ENCODE data around the gene OLR1.

GRCh38 chr12:10165421-10165820 lies 6.5 kb downstream of the OLR1 start:
- TF ChIP-seq POLR2A (IDR thresholded peaks at IDR 0.05; ENCODE audit: low read depth) (no peak), EP300 (IDR thresholded peaks at IDR 0.05) (no peak)

Data from esophagus muscularis mucosa (tissue), 2 donors.